Measurements from ENCODE around the gene GJD4.

GJD4 gene

GRCh38 chr10:35657621-35658020 is 52.5 kb downstream of the GJD4 start:
- H3K4me3 ChIP-seq = no peak overlapping the region
- H3K27ac ChIP-seq = no peak overlapping the region
- H3K36me3 ChIP-seq = no peaks in the 10 kb centered on the region
- DNase-seq = no peak
- H3K4me1 ChIP-seq = no peaks in the 10 kb centered on the region
- H3K27me3 ChIP-seq = no peaks in the 10 kb centered on the region
- H3K9me3 ChIP-seq = no peaks in the 10 kb centered on the region
- intact Hi-C loops (cut with DNase I; ENCODE audit: low total_unique reads) = no loop called here
- no peak for TF ChIP-seq CTCF (IDR thresholded peaks at IDR 0.05)
